WTC11 (cell line): ENCODE data around the gene INCENP.

ENCODE experiments used
- CDX4 ChIP-seq: fragments of 250-450 bp; sonication (Bioruptor Pico); IDR thresholded peaks from 2 replicates; pipeline ENCODE4 v1.9.0; 2021; ENCODE audit warnings: moderate library complexity, mild to moderate bottlenecking, inconsistent platforms, borderline replicate concordance
- CREB1 ChIP-seq: sonication (generic); formaldehyde crosslinking; IDR thresholded peaks from 2 replicates; pipeline ENCODE4 v1.8.0; 2023; ENCODE audit warnings: mild to moderate bottlenecking, missing genetic modification reagents
- CTCF ChIP-seq: fragments of 200-600 bp; IDR thresholded peaks from 2 replicates; pipeline ENCODE4 v1.8.0; 2022; ENCODE audit warnings: antibody characterized with exemption
- E2F4 ChIP-seq: sonication (generic); formaldehyde crosslinking; IDR thresholded peaks from 2 replicates; pipeline ENCODE4 v1.8.1; 2022; ENCODE audit warnings: low read depth, mild to moderate bottlenecking, moderate library complexity, missing genetic modification reagents, borderline replicate concordance
- JUN ChIP-seq: sonication (generic); formaldehyde crosslinking; IDR thresholded peaks from 2 replicates; pipeline ENCODE4 v1.8.0; 2023; ENCODE audit warnings: mild to moderate bottlenecking, missing genetic modification reagents
- MAX ChIP-seq: sonication (generic); formaldehyde crosslinking; IDR thresholded peaks from 2 replicates; pipeline ENCODE4 v1.8.0; 2022; ENCODE audit warnings: mild to moderate bottlenecking, missing genetic modification reagents
- NFYB ChIP-seq: sonication (generic); formaldehyde crosslinking; conservative IDR thresholded peaks from 2 replicates; pipeline ENCODE4 v1.8.0; 2022; ENCODE audit warnings: low read depth, missing genetic modification reagents
- STAT6 ChIP-seq: sonication (generic); formaldehyde crosslinking; conservative IDR thresholded peaks from 2 replicates; pipeline ENCODE4 v1.8.1; 2023; ENCODE audit warnings: mild to moderate bottlenecking, low read depth, missing genetic modification reagents, moderate library complexity
- TCF7 ChIP-seq: sonication (generic); formaldehyde crosslinking; IDR thresholded peaks from 2 replicates; pipeline ENCODE4 v1.8.0; 2022; ENCODE audit warnings: mild to moderate bottlenecking, low read depth, missing genetic modification reagents, moderate library complexity
- USF2 ChIP-seq: sonication (generic); formaldehyde crosslinking; IDR thresholded peaks from 2 replicates; pipeline ENCODE4 v1.8.1; 2023; ENCODE audit warnings: mild to moderate bottlenecking, missing genetic modification reagents, moderate library complexity

- TF ChIP-seq CTCF (no peak), CDX4 (CRISPR knock-in tag) (no peak), CREB1 (CRISPR knock-in tag) (no peak), USF2 (CRISPR knock-in tag) (no peak), NFYB (no peak), TCF7 (CRISPR knock-in tag) (no peak), STAT6 (CRISPR knock-in tag) (no peak), E2F4 (CRISPR knock-in tag) (no peak), MAX (CRISPR knock-in tag) (no peak), JUN (CRISPR knock-in tag) (no peak)
Observed at GRCh38 chr11:62141111-62142042, 17.6 kb downstream of the INCENP start.
